Activated T-helper 2 cell treated with anti-CD3 and anti-CD28 coated beads, Interferon-gamma antibody, Interleukin-2, Interleukin-4, amounts not matched to agents 10 μg/mL and 5 μg/mL and 100 μg/mL, durations not matched to agents 14 hours and 24 hours and 36 hours (primary cell): ENCODE measurements around the gene ESR2. TPM values are rescaled to one million over a fixed set of nuclear protein-coding genes. Genes with fewer than 3 reads are reported as not detected.
"Not testable (repeated sequence)": the region's sequence is repeated elsewhere in the genome, so short reads cannot be mapped to it uniquely, and the experiment has no call there.

Source experiments
- DNase-seq: peaks from one replicate; pipeline ENCODE4 v3.0.0; 2021; ENCODE audit warnings: low spot score
- H3K27ac Mint-ChIP-seq: one replicate; pipeline ENCODE4 v1.8.0; 2021; ENCODE audit warnings: mixed read lengths
- H3K27me3 Mint-ChIP-seq: one replicate; pipeline ENCODE4 v1.8.0; 2021; ENCODE audit warnings: low read depth, mixed read lengths
- H3K36me3 Mint-ChIP-seq: one replicate; pipeline ENCODE4 v1.8.0; 2021; ENCODE audit warnings: low read depth, mixed read lengths
- H3K4me1 Mint-ChIP-seq: one replicate; pipeline ENCODE4 v1.8.0; 2021; ENCODE audit warnings: low read depth, mixed read lengths
- H3K4me3 Mint-ChIP-seq: one replicate; pipeline ENCODE4 v1.8.0; 2021; ENCODE audit warnings: low read depth, mild to moderate bottlenecking, moderate library complexity, mixed read lengths
- H3K9me3 Mint-ChIP-seq: one replicate; pipeline ENCODE4 v1.8.0; 2021; ENCODE audit warnings: mixed read lengths
- intact Hi-C: fragments of 100-400 bp; cut with micrococcal nuclease; formaldehyde crosslinking; loops from one replicate; pipeline ENCODE4 v1.15.1; 2023
- total RNA-seq: library from RNA; stranded (reverse); gene quantifications from 2 replicates; pipeline ENCODE4 v1.2.3, GENCODE V29; 2022

ESR2 gene
- total RNA-seq, 1 donor from 2014 or later: 0.09 TPM

DNA sequence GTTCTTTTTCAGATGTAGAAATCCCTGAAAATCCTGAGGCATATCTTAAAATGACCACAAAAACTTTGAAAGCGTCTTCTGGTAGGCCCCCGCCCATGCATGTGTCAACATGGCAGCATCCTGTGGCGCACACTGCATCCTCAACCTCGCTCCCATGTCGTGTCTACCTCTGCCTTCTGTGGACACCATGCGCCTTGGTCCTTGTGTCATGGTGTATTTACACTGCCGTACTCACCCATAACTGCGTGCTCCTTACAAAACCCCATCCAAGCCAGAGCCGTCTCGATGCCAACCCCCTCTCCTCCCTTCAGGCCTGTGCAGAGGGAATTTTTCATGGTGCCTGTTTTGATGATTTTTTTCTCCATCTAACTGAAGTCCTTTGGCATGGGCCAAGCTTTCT, 78.9 kb downstream of the ESR2 start:
- Mint-ChIP-seq H3K4me3 (no peak overlapping the region), H3K27me3 (no peaks in the 10 kb centered on the region), H3K36me3 (peaks cover 26% of the 10 kb centered on the region), H3K27ac (no peak overlapping the region), H3K9me3 (no peaks in the 10 kb centered on the region), H3K4me1 (peaks cover 5% of the 10 kb centered on the region)
- intact Hi-C loops: no loop called here
- DNase-seq: no peak

DNA sequence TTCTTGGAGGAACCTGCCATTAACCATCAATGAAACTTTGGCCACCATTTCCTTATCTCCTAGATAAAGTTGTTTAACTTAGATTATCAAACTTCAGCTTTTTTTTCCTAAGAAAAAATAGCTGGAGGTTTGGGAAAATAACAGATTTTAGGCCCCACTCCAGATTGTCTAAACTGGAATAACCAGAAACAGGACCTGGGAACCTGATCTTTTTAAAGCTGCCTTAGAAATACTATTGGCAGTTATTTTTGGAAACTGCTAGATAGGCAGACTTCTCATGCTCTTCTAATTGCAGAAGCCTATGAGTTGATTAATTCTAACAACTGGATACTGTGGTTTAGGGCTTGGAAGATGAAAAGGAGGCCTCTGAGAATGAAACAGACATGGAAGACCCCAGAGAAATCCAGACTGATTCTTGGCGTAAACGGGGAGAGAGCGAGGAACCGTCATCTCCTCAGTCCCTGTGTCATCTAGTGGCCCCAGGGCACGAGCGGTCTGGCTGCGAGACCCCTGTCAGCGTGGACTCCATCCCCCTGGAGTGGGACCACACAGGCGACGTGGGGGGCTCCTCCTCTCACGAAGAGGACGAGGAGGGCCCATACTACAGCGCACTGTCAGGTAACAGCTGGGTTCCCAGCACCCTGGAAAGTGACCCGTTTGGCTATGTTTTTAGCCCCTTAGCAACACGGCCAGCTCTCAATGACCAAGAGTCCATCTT, 80.2 kb downstream of the ESR2 start:
- peaks cover 5% of the 10 kb centered on the region for H3K4me1 Mint-ChIP-seq
- no peak overlapping the region for H3K27ac Mint-ChIP-seq
- intact Hi-C loops: no loop called here

DNA sequence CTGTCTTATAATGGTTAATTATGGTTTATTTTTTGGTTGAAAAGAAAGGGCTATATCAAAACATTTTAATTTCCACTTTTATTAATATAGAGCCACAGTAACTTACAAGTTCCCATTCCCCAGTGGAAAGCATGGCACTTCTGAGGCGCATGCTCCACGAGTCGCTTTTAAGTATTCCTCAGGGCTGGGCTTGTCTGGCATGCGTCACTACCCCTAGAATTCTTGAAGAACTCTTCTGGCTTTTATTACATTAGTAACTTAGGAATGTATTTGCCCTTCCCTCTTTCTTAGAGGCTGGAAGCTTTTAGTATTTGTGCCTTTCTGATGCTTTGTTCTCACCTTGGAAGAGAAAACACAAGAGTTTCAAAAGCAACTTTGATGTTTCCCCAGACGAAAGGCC, 81.1 kb downstream of the ESR2 start:
- Mint-ChIP-seq H3K4me3 (no peak overlapping the region), H3K27ac (no peak overlapping the region), H3K36me3 (peaks cover 22% of the 10 kb centered on the region), H3K9me3 (no peaks in the 10 kb centered on the region), H3K27me3 (no peaks in the 10 kb centered on the region), H3K4me1 (peaks cover 3% of the 10 kb centered on the region)
- intact Hi-C loops: no loop called here
- no peak for DNase-seq

More for the DNA sequence above, 80.2 kb downstream of the ESR2 start:
- no peak overlapping the region for H3K4me3 Mint-ChIP-seq
- no peaks in the 10 kb centered on the region for H3K27me3 Mint-ChIP-seq
- no peak for DNase-seq
- no peaks in the 10 kb centered on the region for H3K9me3 Mint-ChIP-seq
- peaks cover 26% of the 10 kb centered on the region for H3K36me3 Mint-ChIP-seq

DNA sequence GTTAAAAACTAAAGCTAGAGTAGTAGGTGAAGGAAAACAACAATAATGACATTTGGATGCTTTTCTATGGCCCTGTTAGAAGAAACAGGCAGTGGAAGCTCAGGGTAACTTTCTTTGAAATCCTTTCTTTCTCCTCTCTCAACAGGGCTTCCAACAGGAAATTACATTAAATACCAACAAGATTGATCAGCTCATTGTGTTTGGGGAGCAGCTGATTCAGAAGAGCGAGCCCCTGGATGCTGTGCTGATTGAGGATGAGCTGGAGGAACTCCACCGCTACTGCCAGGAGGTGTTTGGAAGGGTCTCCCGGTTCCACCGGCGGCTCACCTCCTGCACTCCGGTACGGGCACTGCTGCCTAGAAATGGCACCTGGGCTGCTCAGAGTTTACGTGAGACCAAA, 81.5 kb downstream of the ESR2 start:
- Mint-ChIP-seq H3K9me3 (no peaks in the 10 kb centered on the region), H3K27ac (no peak overlapping the region), H3K36me3 (peaks cover 20% of the 10 kb centered on the region), H3K4me3 (no peak overlapping the region), H3K27me3 (peaks cover 1% of the 10 kb centered on the region), H3K4me1 (peaks cover 2% of the 10 kb centered on the region)
- intact Hi-C loops: no loop called here
- DNase-seq: no peak

DNA sequence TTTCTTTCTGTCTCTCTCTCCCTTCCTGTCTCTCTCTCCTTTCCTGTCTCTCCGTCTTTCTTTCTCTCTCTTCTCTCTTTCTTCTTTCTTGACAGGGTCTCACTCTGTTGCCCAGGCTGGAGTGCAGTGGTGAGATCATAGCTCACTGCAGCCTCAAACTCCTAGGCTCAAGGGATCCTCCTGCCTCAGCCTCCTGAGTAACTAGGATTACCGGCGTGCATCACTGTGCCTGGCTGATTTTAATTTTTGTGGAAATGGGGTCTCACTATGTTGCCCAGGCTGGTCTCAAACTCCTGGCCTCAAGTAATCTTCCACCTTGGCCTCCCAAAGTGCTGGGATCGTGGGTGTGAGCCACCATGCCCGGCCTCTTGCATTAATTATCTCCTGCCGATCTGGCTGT, 83.3 kb downstream of the ESR2 start:
- not testable (repeated sequence) for H3K27ac Mint-ChIP-seq

DNA sequence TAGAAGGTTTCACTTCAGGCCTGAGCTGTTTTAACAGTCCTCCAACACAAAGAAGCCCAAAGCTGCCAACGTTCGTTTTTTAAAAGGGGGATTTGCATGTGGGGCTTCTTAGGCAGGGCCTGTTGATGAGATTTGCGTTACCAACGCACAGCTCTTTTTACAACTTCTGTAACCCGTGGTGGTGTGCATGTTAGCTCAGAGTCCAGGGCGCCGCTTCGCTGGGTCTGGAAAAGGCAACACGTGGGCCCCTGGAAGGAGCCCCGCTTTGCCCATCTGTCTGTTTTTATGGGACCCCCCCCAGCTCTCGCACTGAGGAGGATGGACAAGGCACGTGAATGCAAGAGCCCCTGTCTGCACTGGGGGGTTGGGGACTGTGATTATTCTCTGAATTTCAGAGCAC, 84.0 kb downstream of the ESR2 start:
- Mint-ChIP-seq H3K27me3 (peaks cover 1% of the 10 kb centered on the region), H3K4me1 (peaks cover 2% of the 10 kb centered on the region), H3K4me3 (no peak overlapping the region), H3K27ac (no peak overlapping the region), H3K9me3 (no peaks in the 10 kb centered on the region), H3K36me3 (peaks cover 10% of the 10 kb centered on the region)
- DNase-seq: no peak
- intact Hi-C loops: no loop called here

More for the DNA sequence above, 83.3 kb downstream of the ESR2 start:
- intact Hi-C loops, DNase-seq, H3K4me1 Mint-ChIP-seq, H3K9me3 Mint-ChIP-seq, H3K4me3 Mint-ChIP-seq, H3K27me3 Mint-ChIP-seq: not testable (repeated sequence)
- peaks cover 13% of the 10 kb centered on the region for H3K36me3 Mint-ChIP-seq

DNA sequence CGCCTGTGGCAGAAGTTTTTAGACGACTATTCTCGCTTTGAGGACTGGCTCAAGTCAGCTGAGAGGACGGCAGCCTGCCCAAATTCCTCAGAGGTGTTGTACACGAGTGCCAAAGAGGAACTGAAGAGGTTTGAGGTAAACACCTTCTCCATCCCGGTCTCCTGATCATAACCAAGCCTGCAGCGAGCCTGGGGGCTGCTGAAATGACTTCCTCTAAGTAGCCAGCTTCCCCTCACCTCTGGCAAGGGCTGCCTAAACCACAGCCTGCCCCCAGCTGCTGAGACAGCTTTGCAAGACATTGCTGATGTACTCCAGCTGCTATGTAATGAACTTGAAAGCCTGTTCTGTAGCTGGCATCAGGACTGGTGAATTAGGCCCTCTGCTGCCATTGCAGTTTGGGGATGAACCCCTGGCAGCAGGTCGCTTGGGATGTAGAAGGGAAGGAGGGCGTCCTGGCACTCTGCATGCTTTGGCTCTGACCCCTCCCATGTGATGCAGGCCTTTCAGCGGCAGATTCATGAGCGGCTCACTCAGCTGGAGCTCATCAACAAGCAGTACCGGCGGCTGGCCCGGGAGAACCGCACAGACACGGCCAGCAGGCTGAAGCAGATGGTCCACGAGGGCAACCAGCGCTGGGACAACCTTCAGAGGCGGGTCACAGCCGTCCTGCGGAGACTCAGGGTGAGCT, 84.6 kb downstream of the ESR2 start:
- H3K36me3 Mint-ChIP-seq: peaks cover 10% of the 10 kb centered on the region
- intact Hi-C loops: no loop called here
- no peak overlapping the region for H3K4me3 Mint-ChIP-seq
- H3K27me3 Mint-ChIP-seq: peaks cover 1% of the 10 kb centered on the region
- DNase-seq: no peak
- peaks cover 2% of the 10 kb centered on the region for H3K4me1 Mint-ChIP-seq
- no peaks in the 10 kb centered on the region for H3K9me3 Mint-ChIP-seq
- no peak overlapping the region for H3K27ac Mint-ChIP-seq

DNA sequence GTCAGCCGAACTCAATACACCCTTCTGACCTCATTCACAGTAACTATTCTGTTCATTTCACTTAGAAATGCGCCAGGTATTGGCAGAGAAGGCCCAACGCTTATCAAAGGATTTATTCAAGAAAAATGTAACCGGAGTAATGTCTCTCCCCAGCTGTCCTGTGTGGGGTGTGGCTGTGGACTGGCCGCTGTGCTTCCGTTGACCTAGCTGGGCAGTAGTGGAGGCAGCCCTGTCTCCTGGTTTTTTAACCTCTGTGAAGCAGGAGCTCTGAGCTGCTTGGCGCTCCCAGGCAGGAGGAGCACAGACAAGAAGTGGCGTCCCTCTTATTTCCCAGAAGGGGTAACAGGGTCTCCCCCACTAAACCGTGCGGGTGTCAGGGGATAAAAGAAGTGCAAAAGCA, 85.2 kb downstream of the ESR2 start:
- no peak overlapping the region for H3K4me3 Mint-ChIP-seq
- H3K4me1 Mint-ChIP-seq: peaks cover 2% of the 10 kb centered on the region
- no peaks in the 10 kb centered on the region for H3K9me3 Mint-ChIP-seq
- peaks cover 1% of the 10 kb centered on the region for H3K27me3 Mint-ChIP-seq
- no peak overlapping the region for H3K27ac Mint-ChIP-seq
- intact Hi-C loops: no loop called here
- no peak for DNase-seq
- peaks cover 10% of the 10 kb centered on the region for H3K36me3 Mint-ChIP-seq

DNA sequence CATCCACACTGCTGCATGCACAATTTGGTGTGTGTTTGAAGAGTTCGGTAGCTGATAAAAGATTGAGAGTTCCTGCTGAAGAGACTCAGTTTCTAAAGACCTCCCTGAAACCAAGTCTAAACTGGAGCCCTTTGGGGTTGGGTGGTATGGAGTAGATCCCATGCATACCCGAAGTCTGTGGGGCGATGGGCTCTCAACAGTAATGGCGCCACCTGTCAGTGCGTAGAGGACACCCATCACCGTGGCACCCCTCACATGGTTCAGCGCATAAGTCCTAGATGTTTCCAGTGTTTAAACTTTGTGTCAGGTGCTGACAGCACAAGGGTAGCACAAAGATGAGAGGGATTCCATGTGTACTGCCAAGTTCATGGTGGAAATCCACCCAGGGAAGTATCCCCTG, 85.9 kb downstream of the ESR2 start:
- H3K9me3 Mint-ChIP-seq: no peaks in the 10 kb centered on the region
- H3K27ac Mint-ChIP-seq: no peak overlapping the region

DNA sequence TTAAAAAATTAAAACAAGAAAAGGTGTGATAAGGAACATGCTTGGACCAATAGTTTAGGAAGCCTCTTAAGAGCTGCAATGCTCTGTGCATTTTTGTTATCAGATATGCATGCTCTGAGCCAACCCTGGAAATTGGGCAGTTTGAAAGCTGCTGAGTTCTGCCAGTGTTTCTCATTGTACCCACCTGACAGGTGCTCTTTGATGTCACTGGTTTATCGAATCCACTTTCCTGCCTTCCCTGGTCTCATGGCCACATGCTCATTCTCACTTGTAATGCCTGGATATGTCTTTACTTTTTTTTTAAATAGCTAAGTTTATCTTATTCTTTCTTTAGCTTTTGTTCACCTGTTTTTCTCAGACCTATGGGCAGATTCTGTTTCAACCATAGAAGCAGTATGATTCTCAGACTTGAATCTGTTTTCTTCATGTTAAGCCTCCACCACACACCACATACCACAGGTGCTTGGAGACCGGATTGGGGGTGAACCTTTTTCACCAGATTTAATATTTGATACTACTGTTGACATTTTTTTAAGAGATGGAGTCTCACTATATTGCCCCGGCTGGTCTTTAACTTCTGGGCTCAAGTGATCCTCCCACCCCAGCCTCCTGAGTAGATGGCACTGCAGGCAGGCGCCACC, 90.7 kb downstream of the ESR2 start:
- Mint-ChIP-seq H3K27ac (no peak overlapping the region), H3K27me3 (peaks cover 1% of the 10 kb centered on the region), H3K36me3 (no peaks in the 10 kb centered on the region), H3K4me3 (no peak overlapping the region), H3K4me1 (no peaks in the 10 kb centered on the region), H3K9me3 (no peaks in the 10 kb centered on the region)
- intact Hi-C loops: no loop called here
- DNase-seq: no peak

More for the DNA sequence above, 85.9 kb downstream of the ESR2 start:
- Mint-ChIP-seq H3K4me3 (no peak overlapping the region), H3K36me3 (peaks cover 10% of the 10 kb centered on the region), H3K4me1 (peaks cover 2% of the 10 kb centered on the region), H3K27me3 (peaks cover 1% of the 10 kb centered on the region)
- intact Hi-C loops: no loop called here
- DNase-seq: no peak

DNA sequence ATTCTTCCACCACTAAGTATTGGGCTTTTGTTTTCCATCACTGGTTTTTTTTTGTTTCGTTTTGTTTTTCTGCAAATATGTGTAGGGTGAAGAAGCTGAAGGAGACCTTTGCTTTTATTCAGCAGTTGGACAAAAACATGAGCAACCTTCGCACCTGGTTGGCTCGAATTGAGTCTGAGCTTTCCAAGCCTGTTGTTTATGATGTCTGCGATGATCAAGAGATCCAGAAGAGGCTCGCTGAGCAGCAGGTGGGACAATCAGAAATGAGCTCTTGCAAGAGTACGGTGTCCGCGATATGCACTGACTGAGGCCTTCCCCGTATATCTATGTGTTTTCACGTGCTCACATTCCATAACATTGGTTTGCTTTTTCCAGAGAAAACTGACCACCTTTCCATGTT, 91.5 kb downstream of the ESR2 start:
- Mint-ChIP-seq H3K4me1 (no peaks in the 10 kb centered on the region), H3K4me3 (no peak overlapping the region), H3K36me3 (no peaks in the 10 kb centered on the region), H3K27ac (no peak overlapping the region), H3K9me3 (no peaks in the 10 kb centered on the region), H3K27me3 (no peaks in the 10 kb centered on the region)
- intact Hi-C loops: no loop called here
- no peak for DNase-seq

DNA sequence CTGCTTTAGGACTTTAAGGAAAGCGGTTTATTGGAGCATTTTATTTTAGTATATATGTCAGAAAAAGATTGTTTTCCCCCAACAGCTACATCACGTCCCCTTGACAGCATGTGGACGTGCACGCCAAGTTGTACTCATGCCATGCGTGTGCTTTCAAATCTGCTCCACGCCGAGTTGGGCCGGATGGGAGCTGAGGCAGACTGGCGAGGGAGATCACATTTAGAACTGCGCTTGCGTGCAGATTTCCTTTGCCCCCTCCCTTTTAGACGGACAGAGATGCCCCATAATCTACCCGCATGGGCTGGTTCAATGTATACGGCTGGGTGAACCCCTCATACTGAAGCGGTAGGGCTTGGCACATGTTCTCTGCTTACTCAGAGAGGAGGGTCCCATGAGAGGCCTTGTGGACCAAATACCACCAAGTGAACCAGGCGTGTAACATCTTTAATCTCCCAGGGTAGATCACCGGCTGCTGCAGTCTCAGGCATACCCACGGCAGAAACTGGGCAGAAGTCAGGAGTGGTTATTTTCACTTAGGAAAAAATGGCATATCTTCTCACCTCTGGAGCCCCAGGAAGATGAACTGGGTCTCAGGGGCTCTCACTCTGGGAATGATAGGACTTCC, 92.1 kb downstream of the ESR2 start:
- Mint-ChIP-seq H3K27me3 (no peaks in the 10 kb centered on the region), H3K27ac (no peak overlapping the region), H3K36me3 (no peaks in the 10 kb centered on the region), H3K4me3 (no peak overlapping the region), H3K4me1 (peaks cover 4% of the 10 kb centered on the region), H3K9me3 (no peaks in the 10 kb centered on the region)
- intact Hi-C loops: no loop called here
- no peak for DNase-seq

DNA sequence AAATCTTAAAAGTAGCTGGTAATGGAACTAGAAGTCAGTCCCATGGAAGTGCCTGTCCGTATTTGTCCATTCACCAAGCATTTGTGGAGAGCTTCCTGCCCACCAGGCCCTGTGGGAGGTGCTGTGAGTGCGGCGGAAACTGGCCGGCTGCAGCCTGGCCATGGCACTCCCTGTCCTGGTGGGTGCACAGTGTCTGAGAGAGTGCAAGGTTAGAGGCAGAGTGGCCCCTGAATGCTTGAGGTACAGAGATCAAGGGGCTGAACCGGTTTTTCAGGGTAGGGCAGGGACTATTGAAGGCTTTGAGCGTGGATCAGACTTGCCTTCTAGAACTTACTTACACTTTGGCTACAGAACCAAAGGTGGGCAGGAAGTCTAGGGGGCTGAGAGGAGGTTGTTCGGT, 92.9 kb downstream of the ESR2 start:
- no peaks in the 10 kb centered on the region for H3K9me3 Mint-ChIP-seq
- no peak overlapping the region for H3K27ac Mint-ChIP-seq
- no peaks in the 10 kb centered on the region for H3K36me3 Mint-ChIP-seq
- no peak for DNase-seq
- H3K4me1 Mint-ChIP-seq: peaks cover 4% of the 10 kb centered on the region
- no peak overlapping the region for H3K4me3 Mint-ChIP-seq
- H3K27me3 Mint-ChIP-seq: no peaks in the 10 kb centered on the region
- intact Hi-C loops: no loop called here
